ENCODE measurements around the gene PFKP.

GRCh38 chr10:3102720-3103427 lies 35.5 kb downstream of the PFKP start:
- TF ChIP-seq, protein P1, sequence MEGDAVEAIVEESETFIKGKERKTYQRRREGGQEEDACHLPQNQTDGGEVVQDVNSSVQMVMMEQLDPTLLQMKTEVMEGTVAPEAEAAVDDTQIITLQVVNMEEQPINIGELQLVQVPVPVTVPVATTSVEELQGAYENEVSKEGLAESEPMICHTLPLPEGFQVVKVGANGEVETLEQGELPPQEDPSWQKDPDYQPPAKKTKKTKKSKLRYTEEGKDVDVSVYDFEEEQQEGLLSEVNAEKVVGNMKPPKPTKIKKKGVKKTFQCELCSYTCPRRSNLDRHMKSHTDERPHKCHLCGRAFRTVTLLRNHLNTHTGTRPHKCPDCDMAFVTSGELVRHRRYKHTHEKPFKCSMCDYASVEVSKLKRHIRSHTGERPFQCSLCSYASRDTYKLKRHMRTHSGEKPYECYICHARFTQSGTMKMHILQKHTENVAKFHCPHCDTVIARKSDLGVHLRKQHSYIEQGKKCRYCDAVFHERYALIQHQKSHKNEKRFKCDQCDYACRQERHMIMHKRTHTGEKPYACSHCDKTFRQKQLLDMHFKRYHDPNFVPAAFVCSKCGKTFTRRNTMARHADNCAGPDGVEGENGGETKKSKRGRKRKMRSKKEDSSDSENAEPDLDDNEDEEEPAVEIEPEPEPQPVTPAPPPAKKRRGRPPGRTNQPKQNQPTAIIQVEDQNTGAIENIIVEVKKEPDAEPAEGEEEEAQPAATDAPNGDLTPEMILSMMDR (IDR thresholded peaks at IDR 0.05; ENCODE audit: insufficient read depth, low read depth, low read length) = no peak
- TF ChIP-seq EZH2 (IDR thresholded peaks at IDR 0.05; ENCODE audit: insufficient read depth, low read length) = no peak

Data from astrocyte (in vitro differentiated cells and primary cell).